Neural crest cell (in vitro differentiated cells): ENCODE measurements around the gene FCRL2. TPM values are rescaled to one million over a fixed set of nuclear protein-coding genes. Genes with fewer than 3 reads are reported as not detected.

Experiments used
- DNase-seq: peaks from one replicate; pipeline ENCODE4 v3.0.0; 2021; ENCODE audit warnings: low read depth, mixed read lengths, low spot score
- H3K27ac Mint-ChIP-seq: one replicate; pipeline ENCODE4 v1.8.0; 2021; ENCODE audit warnings: mild to moderate bottlenecking, mixed read lengths; ENCODE audit not compliant: unreplicated experiment
- H3K27me3 Mint-ChIP-seq: 2 replicates; pipeline ENCODE4 v1.8.0; 2021; ENCODE audit warnings: low read depth, mild to moderate bottlenecking, mixed read lengths
- H3K36me3 Mint-ChIP-seq: 2 replicates; pipeline ENCODE4 v1.8.0; 2021; ENCODE audit warnings: low read depth, mild to moderate bottlenecking, mixed read lengths
- H3K4me1 Mint-ChIP-seq: 2 replicates; pipeline ENCODE4 v1.8.0; 2021; ENCODE audit warnings: mixed read lengths
- H3K4me3 Mint-ChIP-seq: one replicate; pipeline ENCODE4 v1.8.0; 2021; ENCODE audit warnings: mild to moderate bottlenecking, mixed read lengths
- H3K9me3 Mint-ChIP-seq: 2 replicates; pipeline ENCODE4 v1.8.0; 2021; ENCODE audit warnings: mixed read lengths
- total RNA-seq: library from RNA; stranded (reverse); gene quantifications from 2 replicates; pipeline ENCODE4 v1.2.1, GENCODE V29; 2021
- TF ChIP-seq, protein P1 (sequence below): fragments of 200-600 bp; sonication (generic); conservative IDR thresholded peaks from 2 replicates; pipeline ENCODE4 v1.5.0; 2021; ENCODE audit warnings: antibody characterized with exemption, mild to moderate bottlenecking

The FCRL2 gene
- total RNA-seq, 1 donor from 2014 or later, result not detected

DNA sequence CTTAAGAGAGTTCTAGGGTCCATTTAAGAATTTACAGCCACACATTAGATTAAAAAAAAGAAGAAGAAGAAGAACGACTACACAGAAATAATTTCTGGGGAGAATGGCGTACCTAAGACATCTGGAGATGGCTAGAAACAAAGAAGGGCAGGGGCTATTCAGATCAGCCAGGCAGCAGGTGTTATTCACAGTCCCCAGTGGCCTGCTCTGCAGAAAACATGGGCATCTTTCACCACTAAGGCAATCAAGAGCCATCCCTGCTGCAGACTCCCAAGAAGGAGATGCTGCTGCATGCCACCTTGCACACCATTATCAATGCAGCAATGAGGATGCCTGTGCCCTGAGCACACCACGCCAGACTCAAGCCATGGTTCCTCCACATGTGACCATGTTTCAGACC, 7.9 kb upstream of the FCRL2 start:
- TF ChIP-seq, protein P1, sequence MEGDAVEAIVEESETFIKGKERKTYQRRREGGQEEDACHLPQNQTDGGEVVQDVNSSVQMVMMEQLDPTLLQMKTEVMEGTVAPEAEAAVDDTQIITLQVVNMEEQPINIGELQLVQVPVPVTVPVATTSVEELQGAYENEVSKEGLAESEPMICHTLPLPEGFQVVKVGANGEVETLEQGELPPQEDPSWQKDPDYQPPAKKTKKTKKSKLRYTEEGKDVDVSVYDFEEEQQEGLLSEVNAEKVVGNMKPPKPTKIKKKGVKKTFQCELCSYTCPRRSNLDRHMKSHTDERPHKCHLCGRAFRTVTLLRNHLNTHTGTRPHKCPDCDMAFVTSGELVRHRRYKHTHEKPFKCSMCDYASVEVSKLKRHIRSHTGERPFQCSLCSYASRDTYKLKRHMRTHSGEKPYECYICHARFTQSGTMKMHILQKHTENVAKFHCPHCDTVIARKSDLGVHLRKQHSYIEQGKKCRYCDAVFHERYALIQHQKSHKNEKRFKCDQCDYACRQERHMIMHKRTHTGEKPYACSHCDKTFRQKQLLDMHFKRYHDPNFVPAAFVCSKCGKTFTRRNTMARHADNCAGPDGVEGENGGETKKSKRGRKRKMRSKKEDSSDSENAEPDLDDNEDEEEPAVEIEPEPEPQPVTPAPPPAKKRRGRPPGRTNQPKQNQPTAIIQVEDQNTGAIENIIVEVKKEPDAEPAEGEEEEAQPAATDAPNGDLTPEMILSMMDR, result no peak
- H3K27me3 Mint-ChIP-seq, result peaks cover 16% of the 10 kb centered on the region
- H3K27ac Mint-ChIP-seq, result no peak overlapping the region
- H3K4me3 Mint-ChIP-seq, result no peak overlapping the region
- H3K36me3 Mint-ChIP-seq, result no peaks in the 10 kb centered on the region
- peaks cover 5% of the 10 kb centered on the region for H3K9me3 Mint-ChIP-seq
- no peak for DNase-seq
- H3K4me1 Mint-ChIP-seq, result peaks cover under 1% of the 10 kb centered on the region

GRCh38 chr1:157782931-157783330, 6.0 kb upstream of the FCRL2 start:
- H3K9me3 Mint-ChIP-seq, result peaks cover 1% of the 10 kb centered on the region
- TF ChIP-seq, protein P1, result no peak
- H3K27me3 Mint-ChIP-seq, result peaks cover 10% of the 10 kb centered on the region
- no peak for DNase-seq
- H3K4me1 Mint-ChIP-seq, result peaks cover 6% of the 10 kb centered on the region
- no peak overlapping the region for H3K4me3 Mint-ChIP-seq
- no peak overlapping the region for H3K27ac Mint-ChIP-seq
- H3K36me3 Mint-ChIP-seq, result no peaks in the 10 kb centered on the region

DNA sequence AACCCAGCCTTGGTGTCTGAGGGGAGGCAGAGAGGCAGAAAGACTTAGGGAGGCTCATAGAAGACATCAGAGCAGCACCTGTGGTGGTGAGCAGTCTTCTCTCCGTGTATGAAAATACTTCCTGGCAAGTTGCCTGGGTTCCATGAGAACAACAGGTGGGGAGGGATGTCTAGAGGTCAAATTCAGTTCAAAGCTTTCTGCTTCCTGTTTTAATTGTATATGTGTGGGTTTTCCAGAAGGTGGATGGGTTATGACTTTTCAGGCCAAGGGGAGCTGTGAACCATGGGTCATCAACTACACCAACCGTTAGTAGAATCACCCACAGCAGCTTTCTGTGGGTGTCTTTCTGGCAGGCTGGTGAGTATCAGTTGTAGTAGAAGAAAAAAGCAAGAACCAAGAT, 4.1 kb upstream of the FCRL2 start:
- H3K4me3 Mint-ChIP-seq, result no peak overlapping the region
- H3K4me1 Mint-ChIP-seq, result peaks cover 6% of the 10 kb centered on the region
- TF ChIP-seq, protein P1, result no peak

DNA sequence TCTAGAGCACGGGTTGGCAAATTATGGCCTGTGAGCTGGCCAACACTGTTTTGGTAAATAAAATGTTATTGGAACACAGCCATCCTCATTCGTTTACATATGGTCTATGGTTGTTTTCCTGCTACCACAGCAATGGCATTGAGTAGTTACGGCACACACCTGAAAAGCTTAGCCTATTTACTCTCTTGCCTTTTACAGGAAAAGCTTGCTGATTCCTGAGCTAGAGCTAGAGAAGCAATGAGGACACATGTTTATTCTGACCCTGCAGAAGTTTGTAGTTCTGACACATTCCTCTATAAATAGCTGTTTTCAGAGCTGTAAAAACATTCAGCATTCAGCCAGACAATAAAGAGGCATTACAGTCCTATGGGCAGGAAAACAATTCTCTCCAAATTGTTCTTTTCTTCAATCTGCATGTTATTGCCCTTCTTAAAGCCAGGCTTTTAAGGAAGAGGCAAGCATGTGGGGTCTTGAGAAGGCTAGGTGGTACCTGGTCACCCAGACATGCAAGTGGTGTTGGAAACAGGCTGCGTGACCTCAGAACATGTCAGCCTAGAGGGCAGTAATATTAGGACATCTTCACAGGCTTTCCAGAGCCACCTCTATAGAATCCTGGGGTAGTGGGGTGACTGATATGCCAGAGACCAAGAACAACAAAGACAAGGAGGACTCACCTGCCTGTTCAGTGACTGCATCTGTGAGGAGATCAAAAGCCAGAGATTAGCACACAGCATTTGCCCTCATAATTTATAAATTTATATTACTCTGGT, 1.6 kb downstream of the FCRL2 start:
- Mint-ChIP-seq H3K4me3 (no peak overlapping the region), H3K9me3 (no peaks in the 10 kb centered on the region), H3K4me1 (peaks cover 6% of the 10 kb centered on the region), H3K27ac (no peak overlapping the region), H3K27me3 (peaks cover 22% of the 10 kb centered on the region), H3K36me3 (no peaks in the 10 kb centered on the region)
- TF ChIP-seq, protein P1, result no peak
- DNase-seq, result no peak

More for the DNA sequence above, 4.1 kb upstream of the FCRL2 start:
- H3K27ac Mint-ChIP-seq, result no peak overlapping the region
- H3K36me3 Mint-ChIP-seq, result no peaks in the 10 kb centered on the region
- peaks cover 15% of the 10 kb centered on the region for H3K27me3 Mint-ChIP-seq
- DNase-seq, result no peak
- H3K9me3 Mint-ChIP-seq, result no peaks in the 10 kb centered on the region

DNA sequence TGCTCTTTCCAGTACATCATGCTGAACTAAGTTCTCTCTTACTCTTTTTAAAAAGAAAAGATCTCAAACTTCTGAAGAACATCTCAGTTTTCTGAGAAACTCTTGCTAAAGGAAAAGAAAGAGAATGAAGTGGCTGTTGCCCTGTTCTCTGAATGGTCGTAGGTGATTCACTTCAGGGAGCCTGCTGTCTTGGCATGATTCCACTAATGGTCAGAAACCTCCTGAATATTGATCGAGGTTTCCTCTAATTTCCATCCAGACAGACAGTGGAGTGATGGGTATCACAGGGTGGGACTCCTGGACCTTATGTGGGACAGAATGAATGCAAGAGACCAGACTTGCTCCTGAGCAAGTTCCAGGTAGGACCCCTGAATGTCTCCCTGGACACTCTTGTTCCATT, 2.5 kb downstream of the FCRL2 start:
- Mint-ChIP-seq H3K4me3 (no peak overlapping the region), H3K27ac (no peak overlapping the region), H3K36me3 (no peaks in the 10 kb centered on the region), H3K9me3 (no peaks in the 10 kb centered on the region), H3K4me1 (peaks cover 1% of the 10 kb centered on the region), H3K27me3 (peaks cover 22% of the 10 kb centered on the region)
- TF ChIP-seq, protein P1, result no peak
- no peak for DNase-seq
